Superior temporal gyrus (tissue), 1 donor: ENCODE measurements around the gene ANKRD63.
A peak's percentile ranks its signal among the peaks of the same experiment; 100 is the strongest.

ENCODE experiments used
- DNase-seq: peaks from one replicate; pipeline ENCODE4 v3.0.0-alpha.2; 2016; ENCODE audit errors: extremely low spot score

The ANKRD63 gene

DNA sequence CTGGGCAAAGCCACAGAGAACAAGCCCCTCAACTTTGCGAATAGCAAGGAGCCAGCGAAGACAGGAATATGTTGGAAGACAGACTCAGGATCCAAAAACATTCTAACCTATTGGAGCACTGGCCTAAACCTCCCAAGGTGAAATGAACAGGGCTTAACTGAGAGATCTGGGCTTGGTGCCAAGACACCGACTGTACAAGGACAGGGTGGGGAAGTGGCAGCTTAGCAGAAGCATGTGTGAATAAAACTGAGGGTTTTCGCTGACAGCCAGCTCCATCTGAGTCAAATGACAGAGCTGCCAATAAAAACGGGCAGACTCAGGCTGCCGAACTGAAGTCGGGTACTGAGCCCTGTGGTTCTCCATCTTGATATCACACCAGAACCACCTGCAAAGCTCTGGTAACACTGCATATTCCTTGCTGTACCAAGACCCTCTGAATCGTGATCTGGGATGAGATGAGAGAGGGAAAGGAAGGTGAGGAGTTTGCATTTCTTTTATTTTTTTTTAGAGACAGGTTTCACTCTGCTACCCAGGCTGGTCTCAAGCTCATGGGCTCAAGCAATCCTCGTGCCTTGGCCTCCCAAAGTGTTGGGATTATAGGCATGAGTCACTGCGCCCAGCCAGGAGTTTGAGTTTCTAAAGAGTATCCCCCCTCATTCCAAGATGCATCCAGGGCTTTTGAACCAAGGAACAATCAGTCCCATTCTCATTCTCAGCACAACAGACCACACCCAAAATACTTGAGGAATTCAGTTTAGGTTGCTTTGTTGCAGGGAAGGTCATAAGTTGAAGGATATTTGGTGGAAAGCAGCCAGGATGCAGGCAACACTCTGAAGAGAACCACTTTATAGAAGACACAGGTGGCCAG lies 30.9 kb upstream of the ANKRD63 start:
- no peak for DNase-seq

GRCh38 chr15:40312370-40313158 lies 29.7 kb upstream of the ANKRD63 start:
- no peak for DNase-seq

DNA sequence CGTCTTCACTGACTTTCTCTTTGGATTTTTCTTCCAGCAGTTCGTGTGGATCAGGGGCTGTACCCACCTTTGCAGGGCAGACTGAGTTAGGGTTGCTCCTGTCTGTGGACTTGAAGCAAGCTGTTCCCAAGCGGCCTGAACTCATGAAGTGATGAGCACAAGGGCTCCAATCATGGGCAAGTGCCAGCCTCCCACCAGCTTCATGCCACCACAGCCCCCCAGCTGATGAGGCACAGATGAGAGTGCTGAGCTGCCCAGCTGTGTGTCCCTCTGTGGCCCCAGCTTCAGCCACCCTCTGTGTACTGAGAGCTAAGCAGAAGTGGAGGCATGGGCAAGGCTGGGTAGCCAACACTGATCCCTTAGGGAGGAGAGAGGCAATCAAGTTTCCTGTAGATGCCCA lies 28.1 kb upstream of the ANKRD63 start:
- DNase-seq, result no peak

- DNase-seq, result peak; percentile 56
Measured at GRCh38 chr15:40310001-40310959, 27.4 kb upstream of the ANKRD63 start.

GRCh38 chr15:40309344-40309862 lies 26.5 kb upstream of the ANKRD63 start:
- DNase-seq, result no peak

DNA sequence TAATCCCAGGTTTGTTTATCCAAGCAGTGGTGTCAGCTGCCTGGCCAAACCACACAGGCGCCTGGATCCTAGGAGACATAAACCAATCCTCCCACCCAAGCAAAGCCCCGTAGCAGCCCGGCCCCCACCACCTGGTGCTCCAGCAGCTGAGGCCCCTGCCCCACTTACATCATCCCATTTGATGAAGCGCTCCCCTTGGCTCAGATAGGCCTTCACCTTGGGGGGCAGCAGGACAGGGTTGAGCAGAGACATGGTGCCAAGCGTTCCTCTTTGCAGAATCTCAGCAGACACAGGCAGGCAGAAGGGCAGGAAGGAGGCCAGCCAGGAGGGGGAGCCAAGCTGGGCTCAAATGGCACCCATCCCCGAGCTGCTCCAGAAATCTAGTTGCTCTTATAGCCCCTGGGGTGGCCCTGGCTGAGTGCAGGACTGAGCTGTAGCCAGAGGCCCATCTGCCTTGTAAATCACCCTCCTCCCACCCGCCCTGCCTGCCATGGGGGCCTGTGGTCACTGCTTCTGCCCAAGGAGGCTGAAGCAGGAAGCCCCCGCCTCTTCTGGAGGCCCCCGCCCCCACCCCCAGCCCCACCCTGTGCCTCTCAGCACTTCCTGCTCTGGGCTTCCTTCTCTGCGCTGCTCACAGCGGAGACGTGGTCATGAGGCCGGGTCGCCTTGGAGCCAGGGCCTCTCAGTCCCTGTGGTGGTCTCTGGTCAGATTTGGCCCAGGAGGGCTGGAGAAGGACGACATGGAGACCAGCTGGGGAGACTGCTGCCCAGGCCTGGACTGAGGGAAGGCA lies 24.8 kb upstream of the ANKRD63 start, which contains the start of gene PLCB2:
Gene PLCB2, minus strand, starts transcription at position 515 of the 791 bp plus-strand sequence. Its CDS starts 263 bp downstream, at position 252.
- DNase-seq, result no peak

DNA sequence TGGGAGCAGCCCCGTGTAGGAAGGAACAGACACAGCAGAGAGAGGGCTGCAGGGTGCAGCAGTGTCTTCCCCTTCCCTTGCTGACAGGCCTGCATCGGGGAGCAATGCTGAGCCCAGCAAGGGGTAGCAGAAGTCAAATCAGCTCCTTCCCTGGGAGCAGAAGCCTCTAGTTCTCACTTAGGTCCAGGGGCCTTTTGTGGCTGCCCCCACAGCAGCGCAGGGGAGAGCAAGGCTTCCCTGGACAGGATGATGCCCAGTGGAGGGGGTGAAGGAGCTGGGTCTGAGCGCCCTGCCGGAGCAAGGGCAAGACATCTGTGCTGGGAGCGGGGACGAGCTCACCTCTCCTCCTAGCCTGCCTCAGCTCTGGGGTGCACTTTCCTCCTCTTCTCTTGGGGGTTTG lies 24.0 kb upstream of the ANKRD63 start:
- no peak for DNase-seq

- DNase-seq, result no peak
Measured at GRCh38 chr15:40306371-40306770, 23.5 kb upstream of the ANKRD63 start.

GRCh38 chr15:40305281-40305680 lies 22.4 kb upstream of the ANKRD63 start:
- no peak for DNase-seq

- DNase-seq, result no peak
Measured at GRCh38 chr15:40303576-40303975, 20.7 kb upstream of the ANKRD63 start.

GRCh38 chr15:40302981-40303380 lies 20.1 kb upstream of the ANKRD63 start:
- DNase-seq, result no peak

- DNase-seq, result no peak
Measured at GRCh38 chr15:40302288-40302886, 19.5 kb upstream of the ANKRD63 start.

DNA sequence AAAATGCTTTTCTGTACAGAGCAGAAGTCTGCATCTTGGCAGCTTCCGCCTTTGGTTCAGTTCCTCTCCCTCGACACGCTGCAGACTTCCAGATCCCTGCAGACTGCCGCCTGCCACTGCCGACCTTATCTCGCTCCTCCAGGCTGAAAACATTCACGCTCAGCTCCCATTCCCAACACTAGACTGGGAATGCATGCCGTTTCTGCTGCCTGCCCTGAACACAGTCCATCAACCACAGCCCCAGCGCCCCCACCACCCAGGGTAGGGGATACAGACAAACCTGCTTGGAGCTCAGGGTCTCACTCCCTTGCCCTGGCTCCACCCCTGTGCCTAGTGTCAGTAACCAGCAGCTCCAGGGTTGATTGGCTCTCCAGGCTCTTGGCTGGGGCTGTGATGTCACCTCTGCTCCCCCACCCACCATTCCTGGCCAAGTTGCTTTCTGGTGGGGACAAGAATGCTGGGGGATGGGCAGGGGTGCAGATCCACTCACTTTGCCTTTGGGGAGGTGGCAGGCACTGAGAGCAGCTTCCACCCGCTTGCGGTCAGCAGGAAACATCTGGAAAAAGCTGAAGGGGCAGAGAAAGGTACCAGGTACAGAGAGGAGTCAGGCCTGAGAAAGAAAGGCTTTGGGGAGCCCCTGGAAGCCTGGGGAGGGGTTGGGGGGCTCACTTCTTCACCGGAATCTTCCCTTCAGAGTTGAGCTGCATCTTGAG lies 18.8 kb upstream of the ANKRD63 start:
- no peak for DNase-seq

DNA sequence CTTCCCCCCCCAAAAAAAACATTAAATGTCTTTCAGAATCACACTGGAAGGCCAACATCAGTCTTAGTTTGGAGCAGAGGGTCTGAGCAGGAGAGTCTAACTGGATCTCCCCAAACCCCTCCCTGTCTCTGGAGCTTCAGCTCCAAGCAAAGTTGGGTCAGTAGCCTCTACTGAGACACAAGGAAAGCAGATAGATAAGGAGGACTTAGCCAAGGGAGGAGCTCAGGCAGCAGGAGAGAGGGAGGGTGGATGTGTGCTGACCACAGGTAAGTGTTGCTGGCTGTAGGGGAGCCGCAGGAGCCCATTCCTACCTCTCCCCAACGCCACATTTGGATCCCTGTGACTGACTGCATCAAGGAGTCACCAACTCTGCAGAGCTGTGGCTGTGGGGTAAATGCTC lies 17.9 kb upstream of the ANKRD63 start:
- DNase-seq, result no peak

- DNase-seq, result no peak
Measured at GRCh38 chr15:40300367-40300766, 17.5 kb upstream of the ANKRD63 start.

DNA sequence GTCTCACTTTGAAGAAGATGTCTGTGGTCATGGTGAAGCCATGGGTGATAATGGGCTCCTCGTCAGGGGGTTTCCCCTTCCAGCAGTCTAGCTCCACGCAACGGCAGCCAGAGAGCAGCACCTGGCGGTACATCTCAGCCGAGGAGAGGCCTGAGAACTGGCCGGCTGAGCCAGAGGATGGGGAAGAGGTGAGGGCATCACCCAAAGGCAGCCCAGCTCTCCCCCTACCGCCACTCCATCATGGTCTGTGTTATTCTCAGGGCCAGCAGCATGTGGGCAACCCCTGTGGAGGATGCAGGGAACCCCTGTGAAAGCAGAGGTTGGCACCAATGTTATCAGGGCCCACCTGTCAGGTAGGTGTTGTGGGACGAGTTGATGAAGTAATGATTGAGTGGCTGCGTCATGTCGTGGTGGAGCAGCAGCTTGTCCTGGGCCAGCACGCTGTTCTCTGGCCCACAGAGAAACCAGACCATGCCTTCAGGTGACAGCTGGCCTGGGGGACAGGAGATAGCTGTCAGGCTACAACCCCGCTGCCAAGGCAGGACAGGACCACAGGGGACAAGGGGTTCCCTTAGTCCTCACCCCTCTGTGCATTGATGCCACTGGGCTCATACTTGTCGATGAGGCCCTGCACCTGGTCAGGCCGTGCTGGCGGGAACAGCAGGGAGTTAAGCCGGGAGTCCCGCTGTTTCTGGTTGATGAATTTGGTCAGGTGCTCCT lies 15.5 kb upstream of the ANKRD63 start:
- no peak for DNase-seq

DNA sequence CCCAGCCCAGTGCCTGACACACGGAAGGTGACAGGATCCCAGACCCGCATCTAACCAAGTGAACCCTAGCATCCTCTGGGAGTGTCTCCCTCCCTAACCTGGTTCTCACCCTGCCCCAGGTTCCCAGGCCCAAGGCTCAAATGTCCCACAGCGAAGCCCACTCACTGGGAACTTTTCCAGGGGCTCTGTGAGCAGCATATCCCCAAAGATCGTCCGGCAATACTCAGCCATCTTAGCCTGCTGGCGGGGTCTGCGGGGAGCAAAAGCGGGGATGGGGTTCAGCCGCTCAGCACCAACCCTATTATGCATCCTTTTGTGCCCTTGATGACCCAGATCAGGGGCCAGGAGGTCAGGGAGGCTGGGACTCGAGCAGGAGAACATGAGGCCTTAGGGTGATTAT lies 14.5 kb upstream of the ANKRD63 start:
- no peak for DNase-seq

GRCh38 chr15:40296561-40297230 lies 13.8 kb upstream of the ANKRD63 start:
- no peak for DNase-seq
